ENCODE measurements around the gene KIAA2012.

- TF ChIP-seq EP300 (IDR thresholded peaks at IDR 0.05; ENCODE audit: borderline replicate concordance) (no peak), CREB1 (IDR thresholded peaks at IDR 0.05; ENCODE audit: low read depth) (no peak), TAF1 (IDR thresholded peaks at IDR 0.05; ENCODE audit: low read depth) (no peak), EGR1 (IDR thresholded peaks at IDR 0.05) (no peak), MAX (IDR thresholded peaks at IDR 0.05) (no peak)
Measured at GRCh38 chr2:202091476-202091875, 18.4 kb downstream of the KIAA2012 start.
